ENCODE data around the gene LYST.
"Not testable (repeated sequence)": the region's sequence is repeated elsewhere in the genome, so short reads cannot be mapped to it uniquely, and the experiment has no call there.

The LYST gene

GRCh38 chr1:235858766-235859165, 7.9 kb downstream of the LYST start:
- no peak for DNase-seq

GRCh38 chr1:235857756-235858155, 8.9 kb downstream of the LYST start:
- DNase-seq, result no peak

DNA sequence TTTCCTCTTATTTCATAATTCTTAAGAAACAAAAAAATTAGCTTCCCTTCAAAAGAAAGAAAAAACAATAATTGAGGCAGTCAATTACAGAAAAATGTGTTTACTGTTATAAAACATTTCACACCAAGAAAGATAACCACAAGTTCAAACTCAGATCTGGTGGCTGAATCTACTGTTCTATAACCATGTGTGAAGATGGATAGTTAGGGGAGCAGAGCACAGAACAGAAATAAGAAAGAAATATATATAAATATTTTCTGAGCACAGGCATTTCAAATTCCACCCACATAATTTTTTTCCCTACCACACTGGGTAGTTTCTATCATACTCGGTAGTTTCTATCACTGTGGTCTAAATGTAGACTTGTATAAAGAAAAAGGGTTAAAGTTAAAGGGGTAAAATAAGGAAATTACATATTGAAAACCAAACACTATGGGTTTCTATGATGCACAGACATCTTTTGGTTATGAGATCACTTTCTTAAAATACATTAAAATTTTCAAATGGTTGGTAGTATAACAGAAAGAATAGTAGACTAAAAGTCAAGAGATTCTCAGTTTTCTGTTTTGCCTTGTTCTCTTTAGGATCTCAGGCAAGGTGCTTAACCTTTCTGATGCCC, 10.8 kb downstream of the LYST start:
- DNase-seq, result no peak

GRCh38 chr1:235854347-235854746, 12.4 kb downstream of the LYST start:
- DNase-seq, result no peak

DNA sequence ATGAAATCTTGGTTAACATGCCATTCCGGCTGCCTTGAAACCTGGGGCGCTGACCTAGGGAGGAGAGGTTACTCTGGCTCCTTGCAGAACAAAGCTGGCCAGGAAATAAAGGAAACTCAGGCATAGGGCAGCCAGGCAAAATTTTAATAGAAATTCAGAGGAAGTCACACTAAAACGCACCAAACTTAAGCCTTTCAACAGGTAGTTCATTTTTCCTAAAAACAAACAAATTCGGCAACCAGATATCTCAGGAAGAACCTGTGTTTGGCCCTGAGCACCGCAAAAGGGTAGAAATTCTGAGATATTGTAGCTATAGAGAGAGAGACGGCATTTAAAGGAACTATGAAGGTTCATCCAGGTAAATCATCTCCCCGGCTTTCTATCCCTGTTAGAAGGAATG, 13.1 kb downstream of the LYST start:
- no peak for DNase-seq

DNA sequence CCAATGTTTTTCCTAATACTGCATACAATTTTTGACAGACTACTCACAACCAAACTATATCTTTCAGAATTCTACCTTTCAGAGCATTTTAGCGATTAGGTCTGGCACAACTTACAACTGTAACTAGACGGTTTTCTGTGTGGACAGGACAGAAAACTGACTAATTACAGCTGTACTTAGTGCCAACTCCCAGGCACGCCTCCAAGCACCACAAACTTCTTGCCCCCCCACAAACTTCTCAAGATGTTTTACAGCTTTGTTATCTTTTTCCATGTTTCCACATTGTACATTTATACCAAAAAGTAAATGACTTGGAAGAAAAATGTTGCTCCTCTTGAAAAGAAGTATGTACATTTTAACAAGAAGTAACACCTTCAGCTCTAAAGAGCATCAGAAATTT, 13.8 kb downstream of the LYST start:
- no peak for DNase-seq

- DNase-seq, result no peak
These were observed 14.8 kb downstream of the LYST start for GRCh38 chr1:235851939-235852338.

GRCh38 chr1:235848251-235848650, 18.5 kb downstream of the LYST start:
- DNase-seq, result not testable (repeated sequence)

GRCh38 chr1:235845656-235846107, 21.0 kb downstream of the LYST start:
- not testable (repeated sequence) for DNase-seq

- DNase-seq, result no peak
These were observed 21.9 kb downstream of the LYST start for GRCh38 chr1:235844776-235845175.

GRCh38 chr1:235843461-235843961, 23.2 kb downstream of the LYST start:
- no peak for DNase-seq

GRCh38 chr1:235841938-235842545, 24.7 kb downstream of the LYST start:
- DNase-seq, result no peak

DNA sequence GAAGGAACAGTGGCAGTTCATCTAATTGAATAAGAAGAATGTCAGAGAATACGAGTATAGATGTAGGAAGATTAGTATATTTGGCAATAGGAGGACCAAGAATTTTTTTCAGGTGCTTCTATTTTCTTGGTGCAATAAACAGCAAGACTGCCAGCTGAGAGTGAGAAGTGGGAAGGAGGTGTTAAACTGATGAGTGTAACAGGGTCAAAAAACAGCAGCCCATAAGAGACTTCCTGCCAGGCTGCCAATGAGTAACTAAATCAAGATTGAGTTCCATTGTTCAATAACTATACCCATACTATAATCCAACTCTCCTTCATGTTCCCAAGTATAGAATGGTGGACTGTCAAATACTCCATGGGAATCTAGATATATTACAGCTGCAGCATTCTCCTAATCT, 28.7 kb downstream of the LYST start:
- DNase-seq, result no peak

- no peak for DNase-seq
These were observed 31.5 kb downstream of the LYST start for GRCh38 chr1:235835226-235835625.

- no peak for DNase-seq
These were observed 32.1 kb downstream of the LYST start for GRCh38 chr1:235834620-235835019.

- no peak for DNase-seq
These were observed 34.7 kb downstream of the LYST start for GRCh38 chr1:235832011-235832410.

GRCh38 chr1:235831148-235831547, 35.6 kb downstream of the LYST start:
- DNase-seq, result no peak

GRCh38 chr1:235826102-235826854, 40.4 kb downstream of the LYST start:
- no peak for DNase-seq

- no peak for DNase-seq
These were observed 41.5 kb downstream of the LYST start for GRCh38 chr1:235825229-235825628.

DNA sequence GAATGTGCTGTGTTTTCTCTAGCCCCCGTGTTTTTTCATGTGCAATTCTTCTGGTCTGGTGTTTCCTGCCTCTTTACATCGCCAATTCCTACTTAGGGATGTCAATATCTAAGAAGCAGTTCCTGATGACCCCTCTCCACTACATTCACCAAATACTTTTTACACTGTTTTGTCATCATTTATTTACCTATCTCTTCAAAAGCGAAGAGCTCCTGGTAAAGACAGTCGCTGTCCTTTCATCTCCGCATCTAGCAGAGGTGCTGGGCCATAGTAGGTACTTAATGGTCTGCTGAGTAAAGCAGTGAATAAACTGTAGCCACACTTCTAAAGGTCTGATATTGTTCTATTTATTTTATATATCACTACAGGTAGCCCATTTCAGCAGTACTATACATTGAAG, 43.0 kb downstream of the LYST start:
- no peak for DNase-seq

- no peak for DNase-seq
These were observed 44.0 kb downstream of the LYST start for GRCh38 chr1:235822685-235823084.

DNA sequence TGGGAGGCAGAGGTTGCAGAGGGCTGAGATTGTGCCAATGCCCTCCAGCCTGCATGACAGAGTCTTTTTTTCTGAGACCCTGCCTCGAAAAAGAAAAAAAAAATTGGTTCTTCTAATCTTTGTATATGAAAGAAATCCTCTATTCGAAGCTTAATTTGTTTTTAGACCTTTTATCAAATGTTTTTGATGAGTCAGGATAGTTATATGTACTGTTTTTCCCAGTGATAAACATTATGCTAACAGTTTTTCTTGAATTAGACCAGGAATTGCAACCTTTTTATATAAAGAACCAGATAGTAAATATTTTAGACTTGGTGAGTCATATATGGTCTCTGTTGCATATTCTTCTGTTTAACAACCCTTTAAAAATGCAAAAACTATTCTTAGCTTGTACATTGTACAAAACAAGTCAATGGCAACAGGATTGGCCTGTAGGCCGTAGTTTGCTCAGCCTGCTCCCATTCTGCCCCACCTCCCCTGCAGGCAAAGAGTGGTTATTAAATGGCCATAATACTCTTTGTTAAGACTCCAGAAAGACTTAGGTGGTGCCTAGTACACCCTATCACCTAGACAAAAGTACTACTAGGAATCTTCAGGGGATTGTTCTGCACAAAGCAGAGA, 45.2 kb downstream of the LYST start:
- no peak for DNase-seq

- no peak for DNase-seq
These were observed 46.6 kb downstream of the LYST start for GRCh38 chr1:235820061-235820460.

Measured in KG1 (cell line).